ENCODE results near the gene COLGALT1.
A peak's percentile ranks its signal among the peaks of the same experiment; 100 is the strongest.

Gene COLGALT1

GRCh38 chr19:17525141-17525540 is 30.3 kb upstream of the COLGALT1 start:
- Mint-ChIP-seq H3K36me3 (peaks cover 22% of the 10 kb centered on the region), H3K9me3 (peaks cover 3% of the 10 kb centered on the region), H3K27me3 (no peaks in the 10 kb centered on the region), H3K4me1 (peaks cover 48% of the 10 kb centered on the region), H3K27ac (peak overlapping the region; percentile 88), H3K4me3 (peak overlapping the region; percentile 89)
- ATAC-seq (ENCODE audit: low read depth) (no peak), DNase-seq (ENCODE audit: low spot score in 2 of 2) (no peak)

DNA sequence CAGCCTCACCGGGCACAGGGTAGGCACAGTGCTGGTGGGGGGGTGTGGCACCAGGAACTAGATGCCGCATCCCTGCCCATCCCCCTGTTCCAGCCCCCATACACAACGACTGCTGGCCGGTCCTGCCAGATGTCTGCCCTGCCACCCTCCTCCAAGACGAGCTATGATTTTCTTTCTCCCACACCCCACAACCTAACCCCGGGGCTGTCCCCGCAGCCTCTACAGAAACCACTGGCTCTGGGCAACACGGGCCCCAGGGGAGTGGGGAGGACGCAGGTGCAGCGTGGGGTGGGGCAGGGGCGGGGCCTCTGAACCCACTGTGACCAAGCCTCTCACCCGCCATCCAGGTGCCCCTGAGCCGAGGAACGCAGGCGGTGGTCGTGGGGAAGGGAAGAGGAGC is 28.5 kb upstream of the COLGALT1 start:
- H3K27ac Mint-ChIP-seq: peak overlapping the region; percentile 88
- H3K4me3 Mint-ChIP-seq: peak overlapping the region; percentile 89
- no peaks in the 10 kb centered on the region for H3K27me3 Mint-ChIP-seq
- DNase-seq (ENCODE audit: low spot score in 2 of 2) (peak; percentile 70 to 84), ATAC-seq (ENCODE audit: low read depth) (peak; percentile 78)
- peaks cover 22% of the 10 kb centered on the region for H3K36me3 Mint-ChIP-seq
- peaks cover 3% of the 10 kb centered on the region for H3K9me3 Mint-ChIP-seq
- H3K4me1 Mint-ChIP-seq: peaks cover 48% of the 10 kb centered on the region

GRCh38 chr19:17527326-17527725 is 28.1 kb upstream of the COLGALT1 start:
- DNase-seq (ENCODE audit: low spot score in 2 of 2) (no peak), ATAC-seq (ENCODE audit: low read depth) (peak; percentile 6)
- Mint-ChIP-seq H3K9me3 (peaks cover 3% of the 10 kb centered on the region), H3K27ac (peak overlapping the region; percentile 88), H3K4me3 (peak overlapping the region; percentile 89), H3K4me1 (peaks cover 46% of the 10 kb centered on the region), H3K36me3 (peaks cover 22% of the 10 kb centered on the region), H3K27me3 (no peaks in the 10 kb centered on the region)

DNA sequence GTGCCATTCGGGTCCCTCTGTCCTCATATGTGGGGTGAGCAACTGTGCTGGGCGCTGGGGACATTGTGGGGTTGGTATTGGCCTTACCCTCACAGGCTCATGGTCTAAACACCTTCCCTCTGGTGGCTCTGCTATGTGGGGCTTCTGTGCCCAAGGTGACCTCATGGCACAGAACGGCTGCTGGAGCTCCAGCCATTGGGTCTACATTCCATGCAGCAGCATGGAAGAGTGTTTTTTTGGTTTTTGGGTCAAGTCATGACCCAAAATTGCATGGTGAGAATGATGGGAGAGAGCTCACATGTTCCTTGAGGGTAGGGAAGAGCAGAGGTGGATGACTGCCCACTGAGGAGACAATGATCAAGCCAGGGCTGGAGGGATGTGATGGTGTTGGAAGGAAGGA is 26.8 kb upstream of the COLGALT1 start:
- ATAC-seq (ENCODE audit: low read depth) (no peak), DNase-seq (ENCODE audit: low spot score in 2 of 2) (no peak)
- peak overlapping the region; percentile 88 for H3K27ac Mint-ChIP-seq
- peaks cover 34% of the 10 kb centered on the region for H3K4me1 Mint-ChIP-seq
- H3K27me3 Mint-ChIP-seq: no peaks in the 10 kb centered on the region
- peaks cover 3% of the 10 kb centered on the region for H3K9me3 Mint-ChIP-seq
- H3K4me3 Mint-ChIP-seq: peak overlapping the region; percentile 89
- H3K36me3 Mint-ChIP-seq: peaks cover 28% of the 10 kb centered on the region

- H3K27me3 Mint-ChIP-seq: no peaks in the 10 kb centered on the region
- no peak for ATAC-seq (ENCODE audit: low read depth)
- H3K27ac Mint-ChIP-seq: peak overlapping the region; percentile 47
Measured at GRCh38 chr19:17529239-17530158, 25.9 kb upstream of the COLGALT1 start.

DNA sequence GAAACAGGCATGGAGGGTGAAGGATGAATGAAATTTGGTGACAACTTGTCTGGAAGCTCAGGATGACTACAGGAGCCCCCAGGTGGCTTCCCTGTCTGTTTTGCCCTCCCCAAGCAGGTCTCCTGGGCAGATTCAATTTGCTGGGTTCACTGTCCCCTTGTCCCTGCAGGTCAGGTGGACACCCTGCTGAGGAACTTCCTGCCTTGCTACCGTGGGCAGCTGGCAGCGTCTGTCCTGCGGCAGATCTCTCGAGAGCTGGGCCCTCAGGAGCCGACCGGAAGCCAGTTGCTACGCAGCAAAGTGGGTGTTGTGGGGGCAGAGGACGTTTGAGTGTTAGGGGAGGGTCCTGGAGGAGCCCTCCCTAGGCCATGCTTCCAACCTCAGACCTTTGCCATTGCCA is 24.9 kb upstream of the COLGALT1 start:
- Mint-ChIP-seq H3K36me3 (peaks cover 31% of the 10 kb centered on the region), H3K9me3 (peaks cover 3% of the 10 kb centered on the region), H3K4me3 (peak overlapping the region; percentile 27), H3K27me3 (no peaks in the 10 kb centered on the region), H3K27ac (no peak overlapping the region), H3K4me1 (peaks cover 22% of the 10 kb centered on the region)
- no peak for DNase-seq (ENCODE audit: low spot score in 2 of 2)
- ATAC-seq (ENCODE audit: low read depth): no peak

More at GRCh38 chr19:17529239-17530158, 25.9 kb upstream of the COLGALT1 start:
- peaks cover 3% of the 10 kb centered on the region for H3K9me3 Mint-ChIP-seq
- peak overlapping the region; percentile 89 for H3K4me3 Mint-ChIP-seq
- H3K4me1 Mint-ChIP-seq: peaks cover 31% of the 10 kb centered on the region
- no peak for DNase-seq (ENCODE audit: low spot score in 2 of 2)
- H3K36me3 Mint-ChIP-seq: peaks cover 31% of the 10 kb centered on the region

DNA sequence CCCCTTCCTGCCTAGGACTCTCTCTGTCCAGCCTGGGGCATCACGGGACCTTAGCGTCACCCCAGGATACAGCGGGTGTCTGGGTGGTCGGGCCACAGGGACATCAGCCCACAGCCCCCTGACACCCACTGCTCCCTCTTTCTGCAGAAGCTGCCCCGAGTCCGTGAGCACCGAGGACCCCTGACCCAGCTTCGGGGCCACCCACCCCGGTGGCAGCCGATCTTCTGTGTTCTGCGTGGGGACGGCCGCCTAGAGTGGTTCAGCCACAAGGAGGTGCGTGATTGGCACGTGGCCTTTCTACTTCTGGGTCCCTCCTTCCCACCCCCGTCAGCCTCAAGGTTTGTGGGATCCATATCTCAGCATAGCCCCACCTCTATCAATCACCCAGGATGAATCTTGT is 23.3 kb upstream of the COLGALT1 start:
- peak overlapping the region; percentile 45 for H3K27ac Mint-ChIP-seq
- H3K9me3 Mint-ChIP-seq: peaks cover 3% of the 10 kb centered on the region
- no peaks in the 10 kb centered on the region for H3K27me3 Mint-ChIP-seq
- H3K36me3 Mint-ChIP-seq: peaks cover 36% of the 10 kb centered on the region
- H3K4me1 Mint-ChIP-seq: peaks cover 15% of the 10 kb centered on the region
- no peak overlapping the region for H3K4me3 Mint-ChIP-seq
- DNase-seq (ENCODE audit: low spot score in 2 of 2): no peak
- no peak for ATAC-seq (ENCODE audit: low read depth)

DNA sequence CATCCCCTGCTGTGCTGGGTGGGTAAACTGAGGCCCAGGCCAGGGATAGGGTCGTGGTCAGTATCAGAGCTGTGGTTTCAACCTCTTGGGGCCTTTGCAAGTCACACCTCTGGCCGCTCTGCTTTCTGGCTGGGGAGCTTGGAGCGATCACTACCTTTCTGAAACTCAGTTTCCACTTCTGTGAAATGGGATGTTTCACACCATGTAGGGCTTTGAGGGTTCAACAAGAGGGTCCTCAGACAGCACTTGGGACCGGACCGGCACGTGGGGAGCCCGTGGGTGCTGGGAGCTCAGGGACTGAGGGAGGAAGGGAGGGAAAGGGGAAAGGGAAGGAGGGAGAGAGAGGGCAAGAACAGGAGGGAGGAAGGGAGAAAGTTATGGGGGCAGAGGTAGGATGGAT is 22.9 kb upstream of the COLGALT1 start:
- H3K27me3 Mint-ChIP-seq: no peaks in the 10 kb centered on the region
- H3K9me3 Mint-ChIP-seq: peaks cover 3% of the 10 kb centered on the region
- H3K27ac Mint-ChIP-seq: peak overlapping the region; percentile 45
- ATAC-seq (ENCODE audit: low read depth): no peak
- H3K36me3 Mint-ChIP-seq: peaks cover 39% of the 10 kb centered on the region
- DNase-seq (ENCODE audit: low spot score in 2 of 2): no peak
- H3K4me1 Mint-ChIP-seq: peaks cover 15% of the 10 kb centered on the region
- H3K4me3 Mint-ChIP-seq: no peak overlapping the region

DNA sequence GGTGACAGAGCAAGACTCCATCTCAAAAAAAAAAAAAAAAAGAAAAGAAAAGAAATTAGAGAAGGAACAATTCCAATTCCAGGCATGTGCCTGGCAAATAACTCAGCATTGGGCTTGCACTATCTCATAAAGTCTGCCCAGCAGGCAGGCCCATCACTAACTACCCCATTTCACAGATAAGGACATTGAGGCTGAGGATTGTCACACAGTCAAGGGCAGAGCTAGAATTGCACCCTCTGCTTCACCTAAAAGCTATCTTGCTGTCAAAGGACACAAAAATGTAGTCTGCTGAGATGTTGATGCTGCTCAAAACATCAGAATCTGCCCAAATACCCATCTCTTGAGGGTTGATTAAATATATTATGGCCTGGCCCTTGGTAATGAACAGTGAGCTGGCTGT is 20.7 kb upstream of the COLGALT1 start:
- H3K4me1 Mint-ChIP-seq: peaks cover 18% of the 10 kb centered on the region
- H3K9me3 Mint-ChIP-seq: no peaks in the 10 kb centered on the region
- H3K4me3 Mint-ChIP-seq: no peak overlapping the region
- no peaks in the 10 kb centered on the region for H3K27me3 Mint-ChIP-seq
- ATAC-seq (ENCODE audit: low read depth) (no peak), DNase-seq (ENCODE audit: low spot score in 2 of 2) (no peak)
- H3K36me3 Mint-ChIP-seq: peaks cover 33% of the 10 kb centered on the region
- no peak overlapping the region for H3K27ac Mint-ChIP-seq

DNA sequence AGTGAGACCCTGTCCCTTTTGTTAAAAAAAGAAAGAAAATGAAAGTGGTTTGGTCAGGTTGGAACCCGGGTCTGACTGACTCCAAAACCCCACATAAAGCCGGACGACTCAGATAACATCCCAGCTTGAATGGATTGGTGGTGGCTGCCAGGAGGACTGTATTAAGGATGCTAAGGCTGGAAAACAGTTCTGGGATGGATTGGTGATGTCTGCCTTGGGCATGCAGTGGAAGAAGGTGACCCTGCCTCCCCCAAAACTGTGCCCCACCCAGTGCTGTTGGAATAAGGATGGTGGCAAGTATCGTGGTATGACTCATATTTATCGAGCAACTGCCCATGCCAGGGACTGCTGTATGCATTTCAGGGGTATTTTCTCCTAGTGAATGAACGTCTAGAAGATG is 18.5 kb upstream of the COLGALT1 start:
- Mint-ChIP-seq H3K27ac (peak overlapping the region; percentile 8), H3K4me1 (peaks cover 20% of the 10 kb centered on the region), H3K9me3 (no peaks in the 10 kb centered on the region), H3K36me3 (peaks cover 37% of the 10 kb centered on the region), H3K4me3 (no peak overlapping the region), H3K27me3 (no peaks in the 10 kb centered on the region)
- DNase-seq (ENCODE audit: low spot score in 2 of 2) (no peak), ATAC-seq (ENCODE audit: low read depth) (no peak)

GRCh38 chr19:17538684-17539237 is 16.7 kb upstream of the COLGALT1 start:
- H3K36me3 Mint-ChIP-seq: peaks cover 46% of the 10 kb centered on the region
- peak in 1 of 2 donors; percentile 39 for DNase-seq (ENCODE audit: low spot score in 2 of 2)
- H3K4me3 Mint-ChIP-seq: peak overlapping the region; percentile 75
- peaks cover 33% of the 10 kb centered on the region for H3K4me1 Mint-ChIP-seq
- H3K9me3 Mint-ChIP-seq: no peaks in the 10 kb centered on the region
- peak; percentile 31 for ATAC-seq (ENCODE audit: low read depth)
- no peaks in the 10 kb centered on the region for H3K27me3 Mint-ChIP-seq
- no peak overlapping the region for H3K27ac Mint-ChIP-seq

- Mint-ChIP-seq H3K4me1 (peaks cover 35% of the 10 kb centered on the region), H3K4me3 (peak overlapping the region; percentile 81), H3K36me3 (peaks cover 51% of the 10 kb centered on the region), H3K27ac (peak overlapping the region; percentile 90), H3K27me3 (no peaks in the 10 kb centered on the region), H3K9me3 (no peaks in the 10 kb centered on the region)
- peak; percentile 98 for DNase-seq (ENCODE audit: low spot score in 2 of 2)
- ATAC-seq (ENCODE audit: low read depth): peak; percentile 89
Measured at GRCh38 chr19:17539238-17540117, 16.0 kb upstream of the COLGALT1 start.

DNA sequence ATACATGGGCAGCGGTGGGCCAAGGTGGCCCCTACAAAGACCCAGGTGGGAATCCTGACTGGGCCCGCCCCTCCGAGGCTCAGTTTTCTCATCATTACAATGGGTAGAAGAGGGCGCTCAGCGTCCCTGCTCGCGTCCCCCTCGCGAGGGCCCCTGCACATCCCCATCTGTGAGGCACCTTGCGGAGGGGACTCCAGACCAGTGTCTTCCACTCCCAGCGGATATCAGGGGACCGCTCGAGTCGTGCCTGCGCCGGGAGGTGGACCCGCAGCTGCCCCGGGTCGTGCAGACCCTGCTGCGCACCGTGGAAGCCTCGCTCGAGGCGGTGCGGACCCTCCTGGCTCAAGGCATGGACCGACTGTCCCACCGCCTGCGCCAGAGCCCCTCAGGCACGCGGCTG is 15.3 kb upstream of the COLGALT1 start:
- H3K4me1 Mint-ChIP-seq: peaks cover 38% of the 10 kb centered on the region
- H3K9me3 Mint-ChIP-seq: no peaks in the 10 kb centered on the region
- DNase-seq (ENCODE audit: low spot score in 2 of 2): peak in 1 of 2 donors; percentile 31
- H3K36me3 Mint-ChIP-seq: peaks cover 54% of the 10 kb centered on the region
- peak overlapping the region; percentile 90 for H3K27ac Mint-ChIP-seq
- no peak overlapping the region for H3K4me3 Mint-ChIP-seq
- no peak for ATAC-seq (ENCODE audit: low read depth)
- no peaks in the 10 kb centered on the region for H3K27me3 Mint-ChIP-seq

Data from memory B cell (primary cell).